ENCODE measurements around the gene SF3B5.
"Not testable (repeated sequence)": the region's sequence is repeated elsewhere in the genome, so short reads cannot be mapped to it uniquely, and the experiment has no call there.

The SF3B5 gene

DNA sequence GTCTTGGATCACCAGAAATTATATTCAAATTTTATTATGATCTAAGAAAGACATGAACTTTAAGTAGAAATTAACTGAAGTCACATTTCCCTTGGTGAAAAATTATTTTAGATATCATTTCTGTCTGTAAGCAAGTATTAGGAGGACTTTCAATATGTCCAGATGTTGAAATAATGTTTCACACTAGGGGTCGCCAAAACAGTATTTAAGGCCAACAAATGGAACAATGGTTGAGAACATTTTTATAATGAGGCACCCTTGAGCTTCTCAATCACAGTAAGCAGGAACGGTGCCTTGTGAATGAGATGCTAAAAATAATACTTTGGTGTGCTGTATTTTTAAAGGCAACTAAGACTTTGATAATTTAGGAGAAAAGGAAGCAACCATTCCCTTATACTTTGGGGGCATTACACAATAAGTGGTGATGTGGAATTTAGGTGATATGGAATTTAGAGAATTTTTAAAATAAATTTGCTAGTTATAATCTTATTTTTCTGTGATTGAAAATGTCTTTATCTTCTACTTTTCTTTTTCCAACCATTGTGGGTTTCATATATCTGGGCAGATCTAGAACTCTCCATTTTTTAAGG is 9.6 kb upstream of the SF3B5 start:
- DNase-seq (ENCODE audit: low spot score), result peak; percentile 69

GRCh38 chr6:144104488-144104887 is 9.1 kb upstream of the SF3B5 start:
- DNase-seq (ENCODE audit: low spot score), result no peak

- no peak for DNase-seq (ENCODE audit: low spot score)
Measured at GRCh38 chr6:144103026-144103563, 7.7 kb upstream of the SF3B5 start.

DNA sequence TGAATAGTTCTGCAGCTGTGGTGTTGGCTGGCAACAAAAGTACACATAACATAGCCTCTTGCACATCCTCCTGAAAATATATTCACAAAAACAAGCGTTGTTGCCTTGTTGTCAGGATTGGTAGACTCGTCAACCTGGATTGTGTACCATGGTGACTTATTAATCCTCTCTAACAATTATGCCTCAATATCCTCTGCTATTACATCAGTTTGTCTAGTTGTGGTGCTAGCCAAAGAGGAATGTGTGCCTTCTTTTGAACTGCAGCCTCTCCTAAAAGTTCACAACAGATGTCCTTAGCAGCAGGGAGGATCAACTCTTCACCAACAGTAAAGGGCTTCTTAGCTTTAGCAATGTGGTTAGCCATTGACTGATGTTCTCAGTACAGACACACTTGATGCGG is 3.6 kb upstream of the SF3B5 start:
- no peak for DNase-seq (ENCODE audit: low spot score)

DNA sequence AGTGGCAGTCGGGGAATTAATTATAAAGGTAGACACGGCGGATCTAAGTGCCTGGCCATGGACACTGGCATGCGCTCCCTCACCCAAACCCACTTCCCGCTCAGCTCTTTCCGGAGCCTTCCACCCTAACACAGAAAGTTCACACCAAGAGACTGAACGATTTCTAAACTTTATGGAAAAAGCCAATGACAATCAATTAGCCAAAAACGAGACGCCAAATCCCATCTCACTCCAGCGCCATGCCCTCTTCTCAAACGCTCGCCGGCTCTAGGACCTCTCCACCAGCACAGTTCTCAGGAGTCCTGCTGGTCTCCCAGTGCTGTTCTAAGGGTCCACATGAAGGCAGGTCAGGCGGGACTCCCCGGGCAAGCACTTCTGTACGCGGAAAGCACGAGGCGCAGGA is 641 bp downstream of the SF3B5 start:
- DNase-seq (ENCODE audit: low spot score), result no peak

- DNase-seq (ENCODE audit: low spot score), result no peak
Measured at GRCh38 chr6:144093658-144094057, 1.7 kb downstream of the SF3B5 start.

DNA sequence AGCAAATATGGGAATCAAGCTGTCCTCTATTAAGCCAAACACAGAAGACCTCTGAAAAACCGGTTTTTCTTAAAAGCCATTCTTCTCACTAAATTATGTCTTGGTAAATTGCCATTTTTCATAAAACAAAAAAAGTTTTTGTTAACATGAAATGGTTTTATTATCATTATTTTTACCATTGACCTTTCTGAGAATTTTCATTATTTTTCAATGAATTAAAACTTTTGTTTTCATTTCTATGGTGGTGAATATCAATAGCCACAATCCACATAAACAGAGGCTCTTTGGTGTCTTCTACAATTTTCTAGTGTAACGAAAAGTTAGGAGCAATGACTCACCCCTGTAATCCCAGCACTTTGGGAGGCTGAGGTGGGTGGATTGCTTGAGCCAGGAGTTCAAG is 2.1 kb downstream of the SF3B5 start:
- no peak for DNase-seq (ENCODE audit: low spot score)

DNA sequence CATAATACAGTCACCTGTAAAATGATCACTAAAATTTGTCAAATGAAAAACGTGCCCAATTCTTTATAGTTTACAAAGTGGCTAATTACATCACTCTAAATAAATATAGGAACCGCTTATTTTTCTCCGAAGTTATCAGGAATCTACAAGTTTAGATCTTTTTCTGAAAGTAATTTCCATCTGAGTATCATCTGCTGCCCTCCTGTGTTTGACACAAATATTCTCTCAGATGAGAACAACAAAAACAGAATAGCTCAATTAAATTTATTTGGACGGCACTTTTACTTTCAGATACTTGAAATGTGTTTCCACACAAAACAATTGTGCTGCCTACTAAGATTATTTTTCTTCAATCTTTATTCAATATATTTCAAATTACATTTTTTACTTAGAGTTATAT is 5.0 kb downstream of the SF3B5 start:
- no peak for DNase-seq (ENCODE audit: low spot score)

DNA sequence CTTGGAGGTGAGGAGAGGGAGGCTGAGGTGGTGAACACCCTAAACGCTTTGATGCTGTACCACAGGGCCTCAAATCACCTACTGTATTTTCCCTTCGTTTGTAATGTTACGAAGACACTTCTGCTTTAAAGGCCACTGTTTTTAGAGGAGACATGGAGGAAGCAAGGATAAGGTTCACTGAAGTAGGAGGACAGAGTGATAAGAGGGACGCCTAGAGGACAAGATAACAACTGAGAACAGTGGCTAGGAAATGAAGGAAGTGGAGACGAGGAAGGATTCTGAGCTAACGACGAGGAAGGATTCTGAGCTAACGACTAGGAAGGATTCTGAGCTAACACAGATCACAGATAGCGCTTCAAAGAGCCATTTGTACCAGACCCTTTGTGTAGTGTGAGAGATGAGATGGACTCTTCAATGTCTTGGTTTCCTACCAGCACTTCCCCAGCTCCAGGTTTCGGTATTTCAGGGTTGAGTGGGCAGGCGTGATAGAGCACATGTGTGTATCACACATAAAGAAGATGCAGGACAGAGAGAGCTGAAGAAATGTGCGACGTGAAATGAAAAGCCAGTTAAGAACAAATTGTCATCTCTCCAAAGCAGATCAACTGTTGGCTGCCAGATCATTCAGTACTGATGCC is 7.5 kb downstream of the SF3B5 start:
- DNase-seq (ENCODE audit: low spot score), result no peak

GRCh38 chr6:144086959-144087358 is 8.4 kb downstream of the SF3B5 start:
- DNase-seq (ENCODE audit: low spot score), result no peak

DNA sequence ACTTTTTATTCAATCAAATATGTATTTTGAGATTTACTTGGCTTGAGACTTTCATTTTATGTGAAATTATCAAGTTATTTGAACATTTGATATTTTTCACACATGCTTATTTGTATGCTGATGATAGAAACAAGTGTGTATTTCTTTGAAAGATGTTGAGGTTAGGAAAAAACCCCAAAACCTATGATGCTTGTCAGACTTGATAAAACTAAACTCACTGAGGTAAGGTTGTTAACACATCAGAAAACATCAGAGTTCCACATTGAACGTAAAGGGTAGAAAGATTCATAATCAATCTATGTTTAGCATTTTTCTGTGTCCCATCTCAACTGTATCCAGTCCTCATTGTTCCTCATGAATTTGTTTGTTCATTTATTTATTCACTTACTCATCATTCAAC is 12.2 kb downstream of the SF3B5 start:
- DNase-seq (ENCODE audit: low spot score), result no peak

GRCh38 chr6:144082412-144082811 is 13.0 kb downstream of the SF3B5 start:
- DNase-seq (ENCODE audit: low spot score), result not testable (repeated sequence)

GRCh38 chr6:144077871-144078270 is 17.5 kb downstream of the SF3B5 start:
- DNase-seq (ENCODE audit: low spot score), result no peak

DNA sequence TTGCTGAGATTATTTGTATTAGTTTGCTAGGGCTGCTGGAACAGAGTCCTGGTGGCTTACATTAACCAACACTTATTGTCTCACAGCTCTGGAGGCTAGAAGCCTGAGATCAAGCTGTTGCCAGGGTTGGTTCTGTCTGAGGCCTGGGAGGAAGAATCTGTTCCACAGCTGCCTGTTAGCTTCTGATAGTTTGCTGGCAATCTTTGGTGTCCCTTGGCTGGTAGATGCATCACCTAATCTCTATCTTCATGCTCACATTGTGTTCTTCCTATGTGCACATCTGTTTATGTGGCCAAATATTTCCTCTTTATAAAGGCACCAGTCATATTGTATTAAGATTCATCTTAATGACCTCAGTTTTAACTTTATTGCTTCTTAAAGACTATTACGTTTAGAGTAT is 19.5 kb downstream of the SF3B5 start:
- no peak for DNase-seq (ENCODE audit: low spot score)

DNA sequence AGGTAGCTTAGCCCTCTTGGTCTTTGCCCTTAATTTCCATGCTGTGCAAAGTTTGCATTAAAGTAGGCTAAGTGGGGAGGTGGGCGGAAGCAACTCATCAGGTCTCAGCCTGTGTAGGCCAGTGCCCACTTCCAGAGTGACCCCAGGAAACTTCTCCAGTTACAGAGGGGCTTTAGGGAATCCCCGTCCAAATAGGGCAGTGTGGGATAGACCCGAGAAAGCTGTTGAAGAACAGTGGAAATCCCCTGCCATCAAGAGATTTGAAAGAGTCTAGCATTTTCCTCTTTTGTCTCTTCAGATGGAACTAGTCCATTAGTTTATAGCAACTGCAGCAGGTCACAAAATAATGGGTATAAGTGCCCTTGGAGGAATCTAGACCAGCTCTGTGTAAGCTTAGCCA is 20.2 kb downstream of the SF3B5 start:
- no peak for DNase-seq (ENCODE audit: low spot score)

DNA sequence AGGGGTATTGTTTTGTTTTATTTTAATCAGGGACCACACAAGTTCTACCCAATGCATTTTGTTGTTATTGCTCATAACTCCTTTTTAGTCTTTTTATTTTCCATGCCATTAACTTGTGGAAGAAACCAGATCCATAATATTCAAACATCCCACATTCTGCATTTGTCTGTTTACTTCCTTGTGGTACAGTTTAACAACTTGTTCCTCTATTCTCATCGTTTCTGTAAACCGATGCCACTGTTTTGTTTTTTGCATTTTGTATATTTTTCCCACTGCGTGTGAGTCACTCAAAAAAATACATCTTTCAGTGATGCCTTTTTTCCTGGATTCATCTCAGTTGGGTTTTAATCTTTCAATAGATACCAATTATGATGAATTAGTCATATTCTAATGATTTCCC is 22.3 kb downstream of the SF3B5 start:
- no peak for DNase-seq (ENCODE audit: low spot score)

DNA sequence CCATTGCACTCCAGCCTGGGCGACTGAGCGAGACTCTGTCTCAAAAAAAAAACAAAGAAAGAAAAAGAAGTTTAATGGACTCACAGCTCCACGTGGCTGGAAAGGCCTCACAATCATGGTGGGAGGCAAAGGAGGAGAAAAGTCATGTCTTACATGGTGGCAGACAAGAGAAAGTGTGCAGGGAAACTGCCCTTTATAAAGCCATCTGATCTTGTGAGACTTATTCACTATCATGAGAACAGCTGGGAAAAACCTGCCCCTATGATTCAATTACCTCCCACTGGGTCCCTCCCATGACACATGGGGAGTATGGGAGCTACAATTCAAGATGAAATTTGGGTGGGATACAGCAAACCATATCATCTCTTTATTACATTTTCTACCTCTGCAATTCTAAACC is 25.9 kb downstream of the SF3B5 start:
- no peak for DNase-seq (ENCODE audit: low spot score)

- DNase-seq (ENCODE audit: low spot score), result no peak
Measured at GRCh38 chr6:144068794-144069193, 26.6 kb downstream of the SF3B5 start.

DNA sequence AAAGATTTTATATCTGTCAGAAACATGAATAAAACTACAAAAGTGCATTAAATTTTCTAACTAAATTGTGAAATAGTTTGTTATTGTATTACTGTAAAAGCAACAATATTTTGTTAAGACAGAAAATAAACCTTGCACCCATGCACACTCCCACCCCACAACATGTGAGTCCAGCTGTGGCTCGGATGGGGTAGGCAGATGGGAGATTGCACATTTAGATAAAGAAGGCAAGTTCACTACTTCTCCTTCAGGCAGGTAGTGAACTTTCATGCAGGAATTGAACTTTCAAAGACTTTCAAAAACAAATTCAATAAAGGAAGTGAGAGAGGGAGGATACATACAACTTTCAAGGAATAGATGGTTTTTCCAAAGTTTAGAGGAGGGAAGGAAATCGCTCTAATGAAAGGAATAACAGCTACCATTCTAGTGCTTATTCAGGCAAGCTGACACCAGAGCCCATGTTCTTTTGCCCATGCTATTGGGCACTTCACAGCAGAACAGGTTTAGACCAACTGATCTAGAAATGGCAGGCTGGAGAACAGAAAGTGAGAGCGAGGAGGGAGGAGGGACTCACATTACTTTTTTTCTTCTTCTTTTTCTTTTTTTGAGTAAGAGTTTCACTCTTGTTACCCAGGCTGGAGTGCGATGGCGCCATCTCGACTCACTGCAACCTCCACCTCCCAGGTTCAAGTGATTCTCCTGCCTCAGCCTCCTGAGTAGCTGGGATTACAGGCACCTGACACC is 28.5 kb downstream of the SF3B5 start:
- DNase-seq (ENCODE audit: low spot score), result no peak

GRCh38 chr6:144066255-144066654 is 29.1 kb downstream of the SF3B5 start:
- no peak for DNase-seq (ENCODE audit: low spot score)

- no peak for DNase-seq (ENCODE audit: low spot score)
Measured at GRCh38 chr6:144065213-144065660, 30.1 kb downstream of the SF3B5 start.

DNA sequence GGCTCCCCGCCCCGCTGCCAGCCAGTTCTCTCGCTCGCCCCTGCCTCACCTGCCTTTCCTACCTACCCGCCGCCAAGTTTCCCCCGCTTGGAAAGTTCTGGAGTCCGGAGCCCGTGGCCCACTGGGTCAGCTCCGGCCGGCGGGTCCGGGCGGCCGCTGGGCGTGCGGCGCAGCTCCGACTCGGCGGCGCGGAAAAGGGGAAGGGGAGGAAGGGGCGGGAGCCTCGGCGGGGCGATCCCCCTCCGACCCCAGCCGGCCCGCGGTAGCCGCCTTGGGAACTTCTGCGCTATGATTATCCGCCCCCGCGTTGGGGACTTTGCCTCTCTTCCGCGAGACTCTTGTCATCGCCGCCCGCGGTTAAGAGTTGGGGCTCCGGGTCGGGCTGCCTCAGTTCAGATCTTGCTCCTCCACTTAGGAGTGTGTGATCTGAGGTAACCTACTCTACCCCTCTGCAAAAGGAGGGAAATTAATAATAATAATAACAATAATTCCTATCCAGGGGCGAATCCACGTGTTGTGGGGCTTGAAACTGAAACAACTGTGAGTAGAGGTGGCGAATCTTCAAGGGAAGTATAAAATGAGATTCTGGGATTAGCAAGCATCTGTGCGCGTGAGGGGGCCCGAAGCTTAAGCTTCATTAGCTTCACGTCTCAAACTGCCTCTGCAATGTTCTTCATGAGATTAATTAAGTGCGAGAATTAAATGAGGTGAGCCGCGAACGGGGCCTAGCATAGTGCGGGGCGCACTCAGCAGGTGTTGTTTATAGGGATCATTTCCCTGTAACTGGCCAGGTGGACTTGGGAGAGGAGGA is 30.8 kb downstream of the SF3B5 start:
- DNase-seq (ENCODE audit: low spot score), result peak; percentile 23
